Right renal cortex interstitium (tissue), 3 donors: Measurements from ENCODE around the gene FOXR1. TPM values are rescaled to one million over a fixed set of nuclear protein-coding genes. Genes with fewer than 3 reads are reported as not detected.

Experiments used
- DNase-seq, 3 donors: peaks; one replicate each; pipeline ENCODE4 v3.0.0-alpha.2; 2013; ENCODE audit warnings: low read depth in 3 of 3, low spot score in 2 of 3
- polyA plus RNA-seq, 3 donors: library from polyadenylated mRNA; unstranded; fragments of 120-200 nt; gene quantifications; one replicate each; pipeline ENCODE4 v1.2.1, GENCODE V29; 2013; ENCODE audit not compliant: insufficient read length in 3 of 3

Gene FOXR1, protein sequence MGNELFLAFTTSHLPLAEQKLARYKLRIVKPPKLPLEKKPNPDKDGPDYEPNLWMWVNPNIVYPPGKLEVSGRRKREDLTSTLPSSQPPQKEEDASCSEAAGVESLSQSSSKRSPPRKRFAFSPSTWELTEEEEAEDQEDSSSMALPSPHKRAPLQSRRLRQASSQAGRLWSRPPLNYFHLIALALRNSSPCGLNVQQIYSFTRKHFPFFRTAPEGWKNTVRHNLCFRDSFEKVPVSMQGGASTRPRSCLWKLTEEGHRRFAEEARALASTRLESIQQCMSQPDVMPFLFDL
- polyA plus RNA-seq, result not detected

DNA sequence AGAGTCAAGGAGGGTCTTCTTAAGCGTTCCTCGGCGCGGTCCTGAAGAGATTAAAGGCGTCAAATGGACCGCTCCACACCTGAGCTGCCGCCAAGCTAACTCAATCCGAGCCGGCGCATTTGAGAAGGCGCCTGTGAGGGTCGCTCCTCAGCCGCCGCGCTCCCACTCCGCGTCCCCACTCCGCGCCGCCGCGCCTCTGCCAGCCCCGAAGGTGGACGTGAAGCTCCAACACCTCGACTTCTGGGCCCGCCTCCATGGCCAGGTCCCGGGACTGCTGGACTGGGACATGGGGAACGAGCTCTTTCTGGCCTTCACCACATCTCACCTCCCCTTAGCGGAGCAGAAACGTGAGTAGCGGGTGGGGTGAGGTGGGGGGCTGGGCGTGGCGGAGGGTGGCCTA lies at the start of gene FOXR1:
TSS of gene FOXR1 (plus strand) at position 116 of the 400 bp plus-strand sequence. CDS start at position 287, 171 bp downstream.
- no peak for DNase-seq

DNA sequence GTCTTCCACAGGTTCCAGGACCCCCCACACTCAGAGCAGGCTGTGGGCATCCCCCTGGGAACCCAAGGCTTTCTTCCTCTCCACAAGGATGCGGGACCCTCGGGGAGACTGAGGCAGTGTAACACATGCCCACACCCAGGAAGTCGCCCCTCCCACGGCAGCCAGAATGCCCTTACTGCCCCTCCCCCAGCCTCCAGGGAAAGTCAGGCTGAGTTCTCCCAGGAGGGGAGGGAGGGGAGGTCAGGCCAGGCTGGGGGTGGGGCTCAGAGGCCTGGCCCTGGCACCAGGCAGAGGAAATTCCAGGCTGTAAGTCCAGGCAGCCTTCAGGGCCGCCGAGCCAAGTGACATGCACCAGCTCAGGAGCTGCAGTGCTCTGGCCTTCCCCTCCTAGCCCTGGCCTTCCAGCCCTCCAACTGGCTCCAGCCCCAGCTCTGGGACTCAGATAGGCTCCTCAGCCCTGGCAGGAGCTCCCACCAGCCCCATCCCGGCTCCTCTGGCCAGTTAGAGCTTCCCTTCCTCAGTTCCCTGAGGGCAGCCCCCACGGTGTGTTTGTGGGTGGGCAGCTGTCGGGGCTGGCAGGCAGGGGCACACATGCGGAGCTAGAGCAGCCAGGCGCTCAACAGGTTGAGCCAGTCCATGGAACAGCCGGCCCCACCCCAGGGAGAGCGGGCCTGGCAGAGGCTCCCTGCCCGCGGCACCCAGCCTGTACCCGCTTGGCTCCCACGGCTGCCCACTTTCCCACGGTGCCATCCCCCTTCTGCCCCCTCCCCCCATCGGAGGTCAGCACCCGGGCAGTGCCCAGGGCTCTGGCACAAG lies 49.4 kb upstream of the FOXR1 start:
- no peak for DNase-seq

DNA sequence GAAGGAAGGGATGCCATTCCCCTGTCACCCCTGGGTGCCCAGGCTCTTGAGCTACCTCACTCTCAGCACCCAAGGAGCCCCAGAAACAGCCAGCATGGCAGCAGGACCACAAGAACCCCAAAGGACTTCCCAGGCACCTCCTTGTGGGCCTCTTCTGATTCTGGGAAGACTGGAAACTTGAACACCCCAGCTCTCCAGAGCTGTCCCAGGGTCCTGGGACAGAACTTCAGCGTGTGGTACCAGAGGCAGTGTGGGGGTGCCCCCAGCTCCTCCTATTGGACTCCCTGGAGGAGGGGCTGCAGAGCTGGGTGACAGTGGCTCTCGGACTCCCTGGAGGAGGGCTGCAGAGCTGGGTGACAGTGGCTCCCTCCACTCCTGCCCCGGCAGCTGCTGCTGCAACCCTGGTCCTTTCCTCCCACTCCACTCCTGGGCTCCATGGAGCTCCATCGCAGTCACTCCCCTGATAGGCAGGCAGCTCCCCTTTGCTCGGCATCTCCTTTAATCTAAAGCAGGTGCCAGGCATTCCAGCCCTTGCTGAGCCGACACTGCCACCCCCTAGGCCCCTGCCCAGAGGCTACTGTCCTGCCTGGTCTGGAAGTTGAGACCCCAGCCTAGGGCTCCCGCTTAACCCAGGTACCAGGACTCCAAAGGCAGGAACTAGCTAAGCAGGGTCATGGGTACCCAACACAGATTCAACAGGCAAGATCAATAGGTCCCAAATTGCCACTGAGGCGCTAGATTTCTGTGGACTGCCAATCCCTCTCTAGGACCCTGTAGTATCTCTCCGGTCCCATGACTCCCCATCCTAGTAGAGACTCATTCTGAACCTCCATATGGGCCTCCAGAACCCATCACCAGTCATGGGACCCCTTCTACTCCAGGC lies 48.6 kb upstream of the FOXR1 start:
- no peak for DNase-seq

DNA sequence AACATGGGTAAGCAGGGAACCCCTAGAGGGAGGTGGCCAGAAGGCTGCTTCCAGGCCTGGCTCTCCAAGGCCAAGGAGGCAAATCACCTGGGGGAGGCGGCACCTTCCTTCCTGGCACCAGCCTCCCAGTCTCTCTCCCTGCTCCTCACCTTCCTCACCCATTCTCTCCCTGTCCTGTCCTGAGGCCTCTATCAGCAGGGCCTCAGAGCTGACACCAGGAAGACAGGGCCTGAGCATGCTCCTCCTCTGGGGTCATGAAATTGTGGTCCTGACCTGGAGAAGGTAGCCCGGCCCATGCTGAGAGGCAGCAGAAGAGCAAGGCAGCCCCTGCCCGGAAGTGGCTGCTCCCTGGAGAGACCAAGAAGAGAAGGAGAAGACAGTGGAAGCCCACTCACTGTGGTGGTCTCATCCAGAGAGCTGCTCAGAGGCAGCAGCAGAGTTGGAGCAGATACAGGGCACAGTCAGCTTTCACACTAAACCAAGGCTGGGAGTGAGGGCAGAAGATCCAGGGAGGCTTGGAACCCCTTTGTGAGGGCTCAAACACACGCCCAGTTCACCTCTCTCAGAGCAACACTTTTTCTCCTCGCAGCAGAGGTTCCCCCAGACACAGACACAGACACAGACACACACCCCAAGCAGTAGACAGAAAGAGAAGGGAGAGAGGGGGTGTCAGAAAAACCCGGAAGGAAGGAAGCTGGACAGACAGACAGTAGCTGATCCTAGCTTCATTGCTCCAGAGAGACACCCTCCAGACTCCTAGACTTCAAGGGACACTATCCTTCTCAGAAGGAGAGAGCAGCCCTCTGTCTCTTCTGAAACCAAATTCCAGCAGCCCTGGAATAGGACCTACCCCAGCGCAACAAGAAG lies 47.6 kb upstream of the FOXR1 start:
- DNase-seq, result no peak

DNA sequence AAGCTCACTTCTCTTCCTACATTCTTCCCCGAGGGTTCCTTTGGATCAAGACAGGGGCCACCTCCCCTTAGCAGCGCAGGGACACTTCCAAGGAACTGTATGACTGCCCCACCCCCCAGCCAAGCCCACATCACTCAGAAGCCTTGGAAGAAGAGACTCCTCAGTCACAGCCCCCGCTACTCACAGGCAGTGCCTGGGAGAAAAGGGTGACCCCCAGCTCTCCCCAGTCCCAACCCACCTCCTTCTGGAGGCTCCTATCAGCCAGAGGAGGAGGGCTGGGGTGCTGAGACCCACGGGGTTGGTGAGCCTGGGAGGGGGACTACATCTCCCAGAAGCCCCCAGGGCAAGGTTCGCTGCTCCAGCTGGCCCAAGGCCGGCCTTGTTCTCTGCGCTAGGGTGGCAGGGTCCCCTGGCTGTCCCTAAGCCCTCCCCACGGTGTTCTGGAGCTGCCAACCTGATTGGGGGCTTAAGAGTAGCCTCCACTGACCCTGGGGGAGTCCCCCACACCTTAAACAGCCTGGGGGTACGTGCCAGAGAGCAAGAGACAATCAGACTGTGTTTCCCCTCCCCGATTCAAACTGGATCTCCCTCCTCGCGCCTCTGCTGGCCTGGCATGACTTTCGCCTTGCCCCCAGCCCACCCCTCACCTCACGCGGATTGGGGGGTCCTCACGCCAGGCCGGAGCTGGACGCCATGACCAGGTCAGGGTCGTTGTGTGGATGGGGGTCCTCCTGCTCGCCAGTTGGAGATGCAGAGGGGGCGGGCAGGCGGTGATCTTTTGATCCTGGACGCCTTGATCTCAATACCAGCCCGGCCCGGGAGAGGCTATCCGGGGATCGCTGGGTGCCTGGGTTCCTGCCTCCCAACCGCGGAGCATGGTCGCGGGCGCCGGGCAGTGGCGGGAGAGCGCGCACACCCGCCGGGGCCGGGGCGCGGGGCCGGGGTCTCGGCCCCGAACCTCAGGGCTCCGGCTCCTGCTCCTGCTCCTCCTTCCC lies 46.7 kb upstream of the FOXR1 start:
- DNase-seq, result no peak

DNA sequence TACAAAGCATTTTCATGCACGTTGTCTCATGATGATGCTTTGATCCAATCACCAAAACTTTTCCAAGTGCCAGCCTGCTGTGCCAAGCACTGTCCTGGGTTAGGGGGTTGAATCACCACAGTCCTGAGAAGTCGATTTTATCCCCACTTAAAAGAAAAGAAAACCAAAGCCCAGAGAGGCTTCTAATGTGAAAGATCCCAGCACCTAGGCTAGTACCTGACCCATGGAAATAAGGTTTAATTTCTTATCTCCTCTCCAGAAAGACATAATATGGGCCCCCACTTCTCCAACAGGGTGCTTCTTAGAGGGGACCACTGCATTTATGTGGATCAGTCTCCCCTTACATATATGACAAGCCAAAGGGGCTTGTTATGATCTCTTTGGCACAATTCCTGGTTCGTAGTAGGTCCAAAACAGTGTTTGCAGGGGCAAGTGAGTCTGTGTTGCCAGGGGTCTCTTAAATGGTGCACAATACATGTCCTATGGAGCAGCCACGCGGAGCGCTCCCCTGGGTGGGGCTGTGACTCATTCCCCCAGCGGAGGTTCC lies 43.9 kb upstream of the FOXR1 start:
- DNase-seq, result no peak

- peak; percentile 89 to 93 (median 92) for DNase-seq
Measured at GRCh38 chr11:118928101-118928869, 43.3 kb upstream of the FOXR1 start.

DNA sequence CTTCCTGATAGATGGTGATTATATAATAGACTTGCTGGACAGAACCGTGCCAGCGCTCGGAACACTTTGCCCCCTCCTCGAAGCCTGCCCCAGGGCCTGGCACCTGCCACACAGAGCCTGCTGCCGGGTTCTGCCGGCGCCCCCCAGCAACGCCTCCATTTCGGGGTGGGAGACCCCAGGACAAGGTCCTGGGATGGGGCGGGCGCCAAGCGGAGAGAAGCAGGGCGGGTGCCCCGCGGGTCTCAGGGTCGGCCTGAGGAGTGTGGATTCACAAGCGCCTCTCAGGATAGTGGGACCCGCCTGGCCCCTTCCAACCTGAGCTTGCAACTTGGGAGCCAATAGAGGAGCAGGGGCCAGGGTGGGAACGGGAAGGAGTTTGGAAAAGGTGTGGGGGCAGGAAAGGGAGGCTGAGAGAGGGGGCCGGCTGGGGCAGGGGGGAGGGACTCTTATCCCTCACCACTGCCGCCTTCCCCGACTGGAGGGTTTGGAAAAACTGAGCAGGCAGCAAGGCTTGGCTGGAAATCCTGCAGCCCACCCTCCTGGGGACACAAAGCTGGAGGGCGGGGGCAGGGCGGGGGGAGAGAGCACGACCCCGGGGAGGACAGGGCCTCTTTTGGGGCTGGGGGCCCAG lies 42.6 kb upstream of the FOXR1 start:
- DNase-seq, result no peak

DNA sequence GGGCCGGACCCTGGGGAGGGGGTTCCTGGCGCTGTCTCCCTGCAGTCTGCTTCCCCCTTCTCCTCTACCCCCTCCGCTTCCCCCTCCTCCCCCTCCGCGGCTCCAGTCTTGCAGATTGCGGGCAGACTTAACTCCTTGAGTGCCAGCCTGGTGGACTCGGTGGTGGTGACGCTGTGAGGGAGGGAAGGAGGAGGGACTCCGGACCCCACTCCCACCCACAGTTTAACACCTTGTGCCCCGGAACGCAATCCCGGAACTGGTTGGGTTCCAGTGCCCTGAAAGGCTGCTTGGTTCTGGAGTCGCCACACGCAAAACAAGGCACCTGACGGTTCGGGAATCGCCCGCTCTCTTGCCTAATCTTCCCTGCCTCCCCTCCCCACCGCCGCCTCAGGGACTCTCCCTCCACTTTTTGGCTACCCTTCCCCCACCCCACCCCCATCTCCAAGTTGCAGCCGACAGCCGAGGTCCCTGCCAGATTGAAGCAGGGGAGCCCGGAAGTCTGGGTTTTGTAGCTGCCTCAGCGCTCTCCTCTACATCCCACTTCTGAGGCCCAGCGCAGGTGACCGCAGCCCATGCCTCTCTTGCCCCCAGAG lies 42.0 kb upstream of the FOXR1 start:
- DNase-seq, result peak; percentile 82 to 92 (median 86)

- DNase-seq, result peak in 2 of 3 donors; percentile 89 to 90
Measured at GRCh38 chr11:118930094-118930712, 41.4 kb upstream of the FOXR1 start.

DNA sequence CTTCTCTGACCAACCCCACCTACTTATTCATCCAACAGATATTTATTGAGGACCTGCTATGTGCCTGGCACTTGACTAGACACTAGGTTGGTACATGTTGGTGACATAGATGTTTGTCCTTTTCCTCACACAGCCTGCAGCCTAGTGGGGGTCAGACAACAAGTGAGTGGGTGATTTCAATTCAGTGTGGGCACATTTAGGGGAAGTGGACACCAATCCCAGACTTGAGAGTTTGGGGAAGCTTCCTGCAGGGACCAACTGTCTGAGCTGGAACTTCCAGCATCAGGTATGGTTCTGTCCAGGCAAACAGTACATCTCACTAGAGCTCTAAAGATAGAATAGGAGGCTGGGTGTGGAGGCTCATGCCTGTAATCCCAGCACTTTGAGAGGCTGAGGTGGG lies 40.0 kb upstream of the FOXR1 start:
- DNase-seq, result no peak

GRCh38 chr11:118933486-118933885 lies 38.1 kb upstream of the FOXR1 start:
- DNase-seq, result no peak

DNA sequence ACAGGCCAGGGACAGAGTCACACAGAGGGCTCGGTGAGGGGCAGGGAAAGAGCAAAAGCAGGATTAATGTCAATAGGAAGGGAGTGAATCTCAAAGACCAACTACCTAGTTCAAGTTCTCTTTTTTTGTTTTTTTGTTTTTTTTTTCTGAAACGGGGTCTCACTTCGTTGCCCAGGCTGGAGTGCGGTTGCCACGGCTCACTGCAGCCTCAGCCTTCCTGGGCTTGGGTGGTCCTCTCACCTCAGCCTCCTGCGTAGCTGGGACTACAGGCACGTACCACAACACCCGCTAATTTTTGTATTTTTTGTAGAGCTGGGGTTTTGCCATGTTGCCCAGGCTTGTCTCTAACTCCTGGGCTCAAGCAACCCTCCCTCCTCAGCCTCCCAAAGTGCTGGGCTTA lies 36.2 kb upstream of the FOXR1 start:
- DNase-seq, result no peak

DNA sequence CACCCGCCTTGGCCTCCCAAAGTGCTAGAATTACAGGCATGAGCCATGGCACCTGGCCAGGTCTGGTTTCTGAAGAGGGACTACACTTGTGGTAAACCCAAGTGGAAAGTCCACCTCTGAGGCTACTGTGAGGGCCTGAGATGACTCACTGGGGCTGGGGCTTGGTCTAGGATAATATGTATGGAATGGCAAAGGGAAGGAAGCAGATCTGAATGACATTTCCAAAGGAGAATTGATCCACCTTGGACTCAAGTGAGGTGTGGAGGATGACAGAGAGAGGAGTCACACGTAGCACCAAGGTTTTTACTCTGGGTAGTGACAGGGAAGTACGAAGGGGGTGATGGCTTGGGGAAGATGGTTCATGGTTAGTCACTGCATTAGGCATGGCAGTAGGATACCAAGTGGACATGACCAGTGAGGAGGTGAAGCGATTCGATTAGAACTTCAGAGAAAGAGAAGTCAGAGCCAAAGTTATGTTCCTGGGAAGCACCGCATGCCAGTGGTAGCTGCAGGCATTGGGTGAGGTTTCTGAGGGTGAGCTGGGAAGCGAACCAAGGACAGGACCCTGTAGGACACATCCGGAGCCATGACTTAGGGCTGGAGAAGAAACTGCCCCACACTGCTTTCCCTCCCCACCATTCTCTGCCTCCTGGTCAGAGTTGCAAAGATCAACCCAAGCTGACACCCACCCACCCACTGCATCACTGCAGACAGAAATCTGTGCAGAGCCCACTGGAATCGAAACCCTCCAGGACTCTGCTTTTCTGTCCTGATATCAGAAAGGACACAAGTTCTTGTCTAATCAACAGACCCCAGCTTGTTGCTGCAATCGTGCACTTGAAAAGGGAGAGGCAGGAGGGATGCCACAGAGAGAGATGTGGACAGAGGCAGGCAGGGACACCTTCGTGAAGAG lies 32.8 kb upstream of the FOXR1 start:
- no peak for DNase-seq

DNA sequence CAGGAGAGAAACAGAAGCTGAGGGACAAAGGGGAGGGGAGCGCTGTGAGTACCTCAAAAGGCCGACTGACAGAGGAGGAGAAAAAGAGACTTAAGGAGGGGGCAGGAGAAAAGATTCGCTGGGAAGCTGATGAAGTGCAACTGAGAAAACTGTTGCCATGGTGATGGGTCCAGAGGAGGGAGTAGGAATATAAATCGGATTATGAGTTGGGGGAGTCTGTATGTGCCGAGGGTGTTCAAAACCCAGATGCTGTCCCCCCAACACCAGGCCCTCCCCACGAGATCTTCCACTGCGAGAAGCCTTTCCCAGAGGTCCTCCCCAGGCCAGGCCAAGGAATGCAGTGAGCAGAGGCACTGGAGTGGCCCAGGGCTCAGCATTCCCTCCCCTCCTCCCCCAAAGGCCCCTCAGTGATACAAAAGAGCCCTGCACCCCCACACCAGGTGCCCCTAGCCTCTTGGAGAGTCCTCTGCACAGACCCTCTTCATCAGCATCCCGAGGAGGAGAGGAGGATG lies 32.1 kb upstream of the FOXR1 start:
- DNase-seq, result no peak
